Nephron progenitor cell (in vitro differentiated cells): ENCODE measurements around the gene C1D.

Source experiments
- DNase-seq: peaks from one replicate; pipeline ENCODE4 v3.0.0; 2021
- H3K27ac Mint-ChIP-seq: 2 replicates; pipeline ENCODE4 v1.8.0; 2021; ENCODE audit warnings: mild to moderate bottlenecking, moderate library complexity, mixed read lengths
- H3K27me3 Mint-ChIP-seq: 2 replicates; pipeline ENCODE4 v1.8.0; 2021; ENCODE audit warnings: mild to moderate bottlenecking, low read depth, mixed read lengths; ENCODE audit not compliant: poor library complexity
- H3K36me3 Mint-ChIP-seq: 2 replicates; pipeline ENCODE4 v1.8.0; 2021; ENCODE audit warnings: low read depth, mixed read lengths
- H3K4me1 Mint-ChIP-seq: 2 replicates; pipeline ENCODE4 v1.8.0; 2021; ENCODE audit warnings: mixed read lengths
- H3K4me3 Mint-ChIP-seq: 2 replicates; pipeline ENCODE4 v1.8.0; 2021; ENCODE audit warnings: mild to moderate bottlenecking, moderate library complexity, mixed read lengths
- H3K9me3 Mint-ChIP-seq: 2 replicates; pipeline ENCODE4 v1.8.0; 2021; ENCODE audit warnings: mild to moderate bottlenecking, moderate library complexity, mixed read lengths
- TF ChIP-seq, protein P1 (sequence below): fragments of 200-600 bp; sonication (generic); IDR thresholded peaks from 2 replicates; pipeline ENCODE4 v1.5.0; 2021; ENCODE audit warnings: antibody characterized with exemption

The C1D gene, protein sequence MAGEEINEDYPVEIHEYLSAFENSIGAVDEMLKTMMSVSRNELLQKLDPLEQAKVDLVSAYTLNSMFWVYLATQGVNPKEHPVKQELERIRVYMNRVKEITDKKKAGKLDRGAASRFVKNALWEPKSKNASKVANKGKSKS

DNA sequence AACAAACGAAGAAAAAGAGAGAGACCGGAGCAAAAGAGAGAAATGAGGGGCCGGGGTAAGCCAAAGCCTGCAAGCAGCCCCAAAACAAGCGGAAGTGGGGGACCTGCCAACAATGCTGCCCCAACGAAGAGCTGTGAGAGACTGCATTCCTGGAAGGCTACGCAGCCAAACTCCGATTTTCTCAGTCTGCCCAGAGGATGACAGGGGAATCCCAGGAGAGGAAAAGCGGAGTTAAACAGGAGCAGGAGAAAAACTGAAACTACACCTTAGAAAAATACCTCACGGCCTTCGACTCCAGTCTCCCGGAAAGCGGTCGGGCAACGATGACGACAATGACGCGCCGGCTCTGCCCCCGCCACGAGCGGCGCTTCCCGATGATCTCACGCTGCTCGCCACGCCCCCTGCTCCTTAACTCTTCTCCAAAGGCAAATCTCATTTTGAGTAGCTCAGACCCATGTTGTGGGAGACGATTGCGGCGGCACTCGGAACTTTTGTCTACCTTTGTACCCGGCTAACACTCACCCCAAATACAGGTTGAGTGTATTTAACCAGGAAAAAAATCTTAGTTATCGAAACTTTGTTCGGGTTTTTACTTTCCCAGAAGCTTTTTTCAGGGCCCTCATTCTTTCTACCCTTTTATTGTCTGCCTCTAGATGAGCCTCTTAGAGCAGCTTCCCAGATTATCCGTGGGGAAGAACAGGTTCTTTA lies at the start of gene C1D:
Gene C1D, minus strand, starts transcription at position 325 of the 708 bp plus-strand sequence. CDS start 15,694 bp downstream, outside the sequence.
- peaks cover 27% of the 10 kb centered on the region for H3K4me1 Mint-ChIP-seq
- H3K27ac Mint-ChIP-seq: peak within 1 kb of the TSS; percentile 99
- peak within 1 kb of the TSS; percentile 97 for H3K4me3 Mint-ChIP-seq
- DNase-seq: peak; percentile 96
- TF ChIP-seq, protein P1, sequence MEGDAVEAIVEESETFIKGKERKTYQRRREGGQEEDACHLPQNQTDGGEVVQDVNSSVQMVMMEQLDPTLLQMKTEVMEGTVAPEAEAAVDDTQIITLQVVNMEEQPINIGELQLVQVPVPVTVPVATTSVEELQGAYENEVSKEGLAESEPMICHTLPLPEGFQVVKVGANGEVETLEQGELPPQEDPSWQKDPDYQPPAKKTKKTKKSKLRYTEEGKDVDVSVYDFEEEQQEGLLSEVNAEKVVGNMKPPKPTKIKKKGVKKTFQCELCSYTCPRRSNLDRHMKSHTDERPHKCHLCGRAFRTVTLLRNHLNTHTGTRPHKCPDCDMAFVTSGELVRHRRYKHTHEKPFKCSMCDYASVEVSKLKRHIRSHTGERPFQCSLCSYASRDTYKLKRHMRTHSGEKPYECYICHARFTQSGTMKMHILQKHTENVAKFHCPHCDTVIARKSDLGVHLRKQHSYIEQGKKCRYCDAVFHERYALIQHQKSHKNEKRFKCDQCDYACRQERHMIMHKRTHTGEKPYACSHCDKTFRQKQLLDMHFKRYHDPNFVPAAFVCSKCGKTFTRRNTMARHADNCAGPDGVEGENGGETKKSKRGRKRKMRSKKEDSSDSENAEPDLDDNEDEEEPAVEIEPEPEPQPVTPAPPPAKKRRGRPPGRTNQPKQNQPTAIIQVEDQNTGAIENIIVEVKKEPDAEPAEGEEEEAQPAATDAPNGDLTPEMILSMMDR: no peak
- H3K27me3 Mint-ChIP-seq: peaks cover 16% of the 10 kb centered on the region
- peaks cover 7% of the 10 kb centered on the region for H3K36me3 Mint-ChIP-seq
- peaks cover 36% of the 10 kb centered on the region for H3K9me3 Mint-ChIP-seq

DNA sequence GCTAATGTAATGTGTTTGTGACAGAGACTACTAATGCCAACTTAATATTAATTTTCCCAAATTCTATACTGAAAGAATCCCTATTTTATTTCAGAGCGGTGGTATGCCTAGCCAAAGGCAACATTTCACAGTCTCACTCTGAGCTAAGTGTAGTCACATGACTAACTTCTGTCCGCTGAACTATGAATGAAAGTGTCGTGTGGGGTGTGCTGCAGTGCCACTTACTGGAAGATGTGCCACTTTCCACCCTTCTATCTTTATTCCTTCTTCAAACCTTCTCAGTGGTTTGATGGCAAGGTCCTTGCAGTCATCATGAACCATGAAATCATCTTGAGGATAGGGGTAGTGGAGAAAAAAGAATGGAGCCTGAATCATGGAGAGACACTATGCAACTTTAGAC lies 47.3 kb upstream of the C1D start:
- Mint-ChIP-seq H3K36me3 (peaks cover 12% of the 10 kb centered on the region), H3K27me3 (peaks cover 10% of the 10 kb centered on the region), H3K27ac (no peak overlapping the region), H3K4me3 (no peak overlapping the region), H3K4me1 (peaks cover 4% of the 10 kb centered on the region), H3K9me3 (peaks cover 16% of the 10 kb centered on the region)
- TF ChIP-seq, protein P1: no peak
- DNase-seq: no peak

DNA sequence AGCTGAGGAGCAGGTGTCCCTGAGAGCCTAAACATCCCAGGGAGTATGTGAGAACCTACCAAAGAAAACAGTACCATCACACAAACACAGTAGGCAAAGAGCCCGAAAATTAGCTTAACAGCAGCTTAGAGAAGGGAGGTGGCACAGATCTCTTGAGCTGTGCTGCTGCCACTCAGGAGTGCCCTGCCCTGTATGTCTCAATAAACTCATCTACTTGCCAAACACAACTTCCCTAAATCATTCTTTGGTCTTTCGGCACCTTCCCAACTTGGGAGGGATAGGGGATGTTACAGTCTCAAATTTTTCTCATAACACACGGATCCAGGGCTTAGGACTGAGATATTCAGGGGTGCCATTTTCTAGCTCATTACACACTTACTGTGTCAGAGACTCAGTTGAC lies 45.3 kb upstream of the C1D start:
- Mint-ChIP-seq H3K4me1 (peaks cover 4% of the 10 kb centered on the region), H3K27me3 (peaks cover 7% of the 10 kb centered on the region), H3K4me3 (no peak overlapping the region), H3K27ac (no peak overlapping the region), H3K9me3 (peaks cover 21% of the 10 kb centered on the region), H3K36me3 (peaks cover 12% of the 10 kb centered on the region)
- TF ChIP-seq, protein P1: no peak
- no peak for DNase-seq

DNA sequence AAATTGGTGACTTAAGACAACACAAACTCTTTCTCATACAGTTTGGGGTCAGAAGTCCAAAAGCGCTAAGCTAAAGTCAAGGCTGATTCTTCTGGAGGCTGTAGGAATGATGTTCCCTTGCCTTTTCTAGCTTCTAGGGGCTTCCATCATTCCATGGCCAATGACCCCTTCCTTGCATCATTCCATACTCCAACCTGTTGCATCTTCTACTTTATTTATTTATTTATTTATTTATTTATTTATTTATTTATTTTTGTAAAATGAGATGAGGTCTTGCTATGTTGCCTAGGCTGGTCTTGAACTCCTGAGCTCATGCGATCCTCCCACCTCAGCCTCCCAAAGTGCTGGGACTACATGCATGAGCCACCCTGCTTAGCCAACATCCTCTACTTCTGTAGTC lies 44.7 kb upstream of the C1D start:
- H3K36me3 Mint-ChIP-seq: peaks cover 12% of the 10 kb centered on the region
- H3K4me3 Mint-ChIP-seq: no peak overlapping the region
- TF ChIP-seq, protein P1: no peak
- H3K27me3 Mint-ChIP-seq: peaks cover 7% of the 10 kb centered on the region
- DNase-seq: no peak
- H3K9me3 Mint-ChIP-seq: peaks cover 21% of the 10 kb centered on the region
- H3K4me1 Mint-ChIP-seq: peaks cover under 1% of the 10 kb centered on the region
- no peak overlapping the region for H3K27ac Mint-ChIP-seq

DNA sequence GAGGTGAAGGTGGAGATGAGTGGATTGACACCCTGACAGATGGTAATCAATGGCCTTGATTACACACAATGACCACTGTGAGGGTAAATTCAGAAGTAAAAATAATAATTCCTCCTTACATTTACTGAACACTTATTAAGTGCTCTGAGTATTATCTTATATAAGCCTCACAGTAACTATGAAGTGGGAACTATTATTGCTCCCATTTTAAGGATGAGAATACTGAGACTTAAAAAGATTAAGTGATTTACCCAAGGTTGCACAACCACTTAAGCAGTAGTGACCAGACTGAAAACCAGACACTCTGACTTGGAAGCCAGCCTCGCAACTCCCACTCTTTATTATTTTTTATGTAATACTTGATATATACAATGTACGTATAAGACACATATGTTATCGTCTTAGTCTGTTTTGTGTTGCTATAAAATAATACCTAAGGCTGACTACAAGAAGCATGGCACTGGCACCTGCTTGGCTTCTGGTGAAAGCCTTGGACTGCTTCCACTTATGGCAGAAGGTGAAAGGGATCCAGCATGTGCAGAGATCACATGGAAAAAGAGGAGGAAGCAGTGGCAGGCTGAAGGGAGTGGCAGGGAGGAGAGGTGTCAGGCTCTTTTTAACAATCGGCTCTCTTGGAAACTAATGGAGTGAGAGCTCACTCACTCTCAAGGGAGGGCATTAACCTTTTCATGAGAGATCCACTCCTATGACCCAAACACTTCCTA lies 41.5 kb upstream of the C1D start:
- H3K27me3 Mint-ChIP-seq: peaks cover 6% of the 10 kb centered on the region
- H3K27ac Mint-ChIP-seq: no peak overlapping the region
- H3K4me3 Mint-ChIP-seq: no peak overlapping the region
- H3K9me3 Mint-ChIP-seq: peaks cover 21% of the 10 kb centered on the region
- TF ChIP-seq, protein P1: no peak
- H3K36me3 Mint-ChIP-seq: peaks cover 12% of the 10 kb centered on the region
- no peaks in the 10 kb centered on the region for H3K4me1 Mint-ChIP-seq
- no peak for DNase-seq
